Measurements from ENCODE around the gene CAMK2A. TPM values are rescaled to one million over a fixed set of nuclear protein-coding genes. Genes with fewer than 3 reads are reported as not detected.
A peak's percentile ranks its signal among the peaks of the same experiment; 100 is the strongest.

The CAMK2A gene
- total RNA-seq, 1 donor from 2014 or later, result 0.30 TPM

GRCh38 chr5:150241298-150242160 lies 48.0 kb downstream of the CAMK2A start:
- H3K36me3 Mint-ChIP-seq (ENCODE audit: low read depth), result no peaks in the 10 kb centered on the region
- H3K9me3 Mint-ChIP-seq, result no peaks in the 10 kb centered on the region
- peaks cover 4% of the 10 kb centered on the region for H3K27me3 Mint-ChIP-seq (ENCODE audit: low read depth)
- DNase-seq (ENCODE audit: low read depth, low spot score), result no peak
- H3K4me3 Mint-ChIP-seq, result no peak overlapping the region
- H3K4me1 Mint-ChIP-seq, result peaks cover 26% of the 10 kb centered on the region
- H3K27ac Mint-ChIP-seq (ENCODE audit: unreplicated experiment), result peak overlapping the region; percentile 6
- TF ChIP-seq CTCF (conservative IDR thresholded peaks at IDR 0.05), result no peak

- H3K4me3 Mint-ChIP-seq, result no peak overlapping the region
- no peaks in the 10 kb centered on the region for H3K36me3 Mint-ChIP-seq (ENCODE audit: low read depth)
- no peak for DNase-seq (ENCODE audit: low read depth, low spot score)
- peaks cover 4% of the 10 kb centered on the region for H3K27me3 Mint-ChIP-seq (ENCODE audit: low read depth)
- H3K4me1 Mint-ChIP-seq, result peaks cover 24% of the 10 kb centered on the region
- TF ChIP-seq CTCF (conservative IDR thresholded peaks at IDR 0.05), result no peak
- H3K9me3 Mint-ChIP-seq, result no peaks in the 10 kb centered on the region
- H3K27ac Mint-ChIP-seq (ENCODE audit: unreplicated experiment), result no peak overlapping the region
Measured at GRCh38 chr5:150239794-150240122, 49.8 kb downstream of the CAMK2A start.

- no peak for TF ChIP-seq CTCF (conservative IDR thresholded peaks at IDR 0.05)
- DNase-seq (ENCODE audit: low read depth, low spot score), result no peak
- Mint-ChIP-seq H3K4me3 (no peak overlapping the region), H3K36me3 (ENCODE audit: low read depth) (no peaks in the 10 kb centered on the region), H3K9me3 (no peaks in the 10 kb centered on the region), H3K27ac (ENCODE audit: unreplicated experiment) (no peak overlapping the region), H3K27me3 (ENCODE audit: low read depth) (peaks cover 4% of the 10 kb centered on the region), H3K4me1 (peaks cover 23% of the 10 kb centered on the region)
Measured at GRCh38 chr5:150239099-150239793, 50.3 kb downstream of the CAMK2A start.

GRCh38 chr5:150238646-150239045 lies 50.9 kb downstream of the CAMK2A start:
- H3K4me3 Mint-ChIP-seq, result no peak overlapping the region
- H3K9me3 Mint-ChIP-seq, result no peaks in the 10 kb centered on the region
- DNase-seq (ENCODE audit: low read depth, low spot score), result no peak
- no peaks in the 10 kb centered on the region for H3K36me3 Mint-ChIP-seq (ENCODE audit: low read depth)
- H3K27me3 Mint-ChIP-seq (ENCODE audit: low read depth), result peaks cover 4% of the 10 kb centered on the region
- peaks cover 19% of the 10 kb centered on the region for H3K4me1 Mint-ChIP-seq
- H3K27ac Mint-ChIP-seq (ENCODE audit: unreplicated experiment), result no peak overlapping the region
- TF ChIP-seq CTCF (conservative IDR thresholded peaks at IDR 0.05), result no peak

GRCh38 chr5:150236981-150237754 lies 52.4 kb downstream of the CAMK2A start:
- TF ChIP-seq CTCF (conservative IDR thresholded peaks at IDR 0.05), result no peak
- Mint-ChIP-seq H3K4me1 (peaks cover 13% of the 10 kb centered on the region), H3K27me3 (ENCODE audit: low read depth) (peaks cover 2% of the 10 kb centered on the region), H3K36me3 (ENCODE audit: low read depth) (no peaks in the 10 kb centered on the region), H3K4me3 (no peak overlapping the region), H3K9me3 (no peaks in the 10 kb centered on the region), H3K27ac (ENCODE audit: unreplicated experiment) (no peak overlapping the region)
- no peak for DNase-seq (ENCODE audit: low read depth, low spot score)

All from neural crest cell (in vitro differentiated cells).